ENCODE data around the gene CAPN7.

DNA sequence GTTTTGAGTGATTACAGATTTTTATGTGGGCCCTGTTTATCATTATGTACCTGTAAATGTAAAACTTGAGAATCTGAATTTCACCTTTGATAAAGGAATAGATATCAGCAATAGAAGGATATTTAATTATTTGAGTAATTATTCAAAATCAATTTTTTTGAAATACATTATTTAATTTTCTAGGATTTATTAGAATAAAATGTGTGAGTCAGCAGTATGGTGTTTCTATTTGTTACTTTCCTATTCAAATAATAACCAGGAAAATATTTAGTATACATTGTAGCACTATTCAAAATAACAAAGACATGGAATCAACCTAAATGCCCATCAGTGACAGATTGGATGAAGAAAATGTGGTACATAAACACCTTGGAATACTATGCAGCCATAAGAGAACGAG lies 22.1 kb downstream of the CAPN7 start:
- TF ChIP-seq, protein P1, sequence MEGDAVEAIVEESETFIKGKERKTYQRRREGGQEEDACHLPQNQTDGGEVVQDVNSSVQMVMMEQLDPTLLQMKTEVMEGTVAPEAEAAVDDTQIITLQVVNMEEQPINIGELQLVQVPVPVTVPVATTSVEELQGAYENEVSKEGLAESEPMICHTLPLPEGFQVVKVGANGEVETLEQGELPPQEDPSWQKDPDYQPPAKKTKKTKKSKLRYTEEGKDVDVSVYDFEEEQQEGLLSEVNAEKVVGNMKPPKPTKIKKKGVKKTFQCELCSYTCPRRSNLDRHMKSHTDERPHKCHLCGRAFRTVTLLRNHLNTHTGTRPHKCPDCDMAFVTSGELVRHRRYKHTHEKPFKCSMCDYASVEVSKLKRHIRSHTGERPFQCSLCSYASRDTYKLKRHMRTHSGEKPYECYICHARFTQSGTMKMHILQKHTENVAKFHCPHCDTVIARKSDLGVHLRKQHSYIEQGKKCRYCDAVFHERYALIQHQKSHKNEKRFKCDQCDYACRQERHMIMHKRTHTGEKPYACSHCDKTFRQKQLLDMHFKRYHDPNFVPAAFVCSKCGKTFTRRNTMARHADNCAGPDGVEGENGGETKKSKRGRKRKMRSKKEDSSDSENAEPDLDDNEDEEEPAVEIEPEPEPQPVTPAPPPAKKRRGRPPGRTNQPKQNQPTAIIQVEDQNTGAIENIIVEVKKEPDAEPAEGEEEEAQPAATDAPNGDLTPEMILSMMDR (IDR thresholded peaks at IDR 0.05): no peak
- TF ChIP-seq POLR2A (IDR thresholded peaks at IDR 0.05): no peak
- no peak for TF ChIP-seq POLR2AphosphoS5 (IDR thresholded peaks at IDR 0.05)
